ENCODE measurements around the gene SUCLA2. TPM values are rescaled to one million over a fixed set of nuclear protein-coding genes. Genes with fewer than 3 reads are reported as not detected.

SUCLA2 gene
- total and polyA plus RNA-seq, 2 of the 8 experiments (the other 6 are each of a cell fraction or from before 2014, with no cell fraction given): 23.5 to 78.8 TPM

GRCh38 chr13:48000559-48001113, 437 bp downstream of the SUCLA2 start:
- H3K9me3 ChIP-seq (ENCODE audit: insufficient read depth in 2 of 2, low read depth in 1 of 2, low read length in 1 of 2): no peaks in the 10 kb centered on the region
- H3K18ac ChIP-seq (ENCODE audit: extremely low read depth, low read length): peak overlapping the region; percentile 63
- H4K20me1 ChIP-seq (replicated peaks in 1 of 2; ENCODE audit: control insufficient read depth in 1 of 2, insufficient read depth in 2 of 2, low read length in 2 of 2): peaks cover 4% of the 10 kb centered on the region in 2 experiments
- H3K79me2 ChIP-seq (ENCODE audit: control insufficient read depth in 1 of 2, insufficient read depth in 2 of 2, low read length in 2 of 2): peaks cover 6 to 46% of the 10 kb centered on the region in 2 experiments
- peak overlapping the region; percentile 99 for H4K8ac ChIP-seq (ENCODE audit: extremely low read depth, insufficient read depth, low read length)
- no peak overlapping the region for H2AK5ac ChIP-seq (ENCODE audit: low read depth, low read length)
- peak overlapping the region; percentile 80 to 86 for H3K4me2 ChIP-seq (ENCODE audit: insufficient read depth in 1 of 2, low read depth in 2 of 2, low read length in 2 of 2)
- ChIA-PET POLR2A (ENCODE audit: partially characterized antibody) (interaction anchor here (0.7 to 6.0 kb wide), 8 partner anchors 11 to 202 kb away, joined by 3 to 43 read pairs (median 4); partner anchors contain the start of genes MED4 and NUDT15), CTCF (ENCODE audit: partially characterized antibody) (interaction anchor here (1.3 to 2.8 kb wide), 2 partner anchors 14 to 38 kb away, joined by 3 to 13 read pairs; partner anchors contain the start of gene NUDT15)
- H3K27ac ChIP-seq (ENCODE audit: low read depth, low read length): peak overlapping the region; percentile 71
- H4K5ac ChIP-seq (ENCODE audit: insufficient read length, low read depth, low read length): peak overlapping the region; percentile 73
- H2BK15ac ChIP-seq (ENCODE audit: low read length): no peak overlapping the region
- no peak overlapping the region for H2BK120ac ChIP-seq (replicated peaks; ENCODE audit: low read depth, low read length)
- H3K36me3 ChIP-seq (ENCODE audit: control insufficient read depth in 2 of 4, insufficient read depth in 4 of 4, low read length in 3 of 4): peaks cover 0 to 7% (median 1%) of the 10 kb centered on the region in 4 experiments; a peak in 2 of 8 replicates
- H2BK12ac ChIP-seq (ENCODE audit: low read depth, low read length): no peak overlapping the region
- H4K91ac ChIP-seq (replicated peaks; ENCODE audit: insufficient read length, low read length): no peak overlapping the region
- no peak overlapping the region for H3K23ac ChIP-seq (ENCODE audit: insufficient read length)
- peak overlapping the region; percentile 73 to 94 (median 93) for H3K9ac ChIP-seq (replicated peaks in 1 of 4; ENCODE audit: extremely low read depth in 1 of 4, low read depth in 3 of 4, low read length in 3 of 4)
- no peak overlapping the region for H3K14ac ChIP-seq (ENCODE audit: insufficient read length)
- TF ChIP-seq SIN3A (conservative IDR thresholded peaks at IDR 0.05 in 1 of 2, IDR thresholded peaks at IDR 0.05 in 1 of 2; ENCODE audit: low read depth in 1 of 2, low read length in 2 of 2): 0 out of 4 replicates have a peak, but pooled peaks of 1 of the 2 experiments have one; percentile 39
- peak; percentile 96 for TF ChIP-seq SAP30 (IDR thresholded peaks at IDR 0.05; ENCODE audit: insufficient read depth, insufficient replicate concordance, low read length)
- TF ChIP-seq TEAD4 (IDR thresholded peaks at IDR 0.05; ENCODE audit: low read depth, low read length): no peak
- no peak for TF ChIP-seq NRF1 (IDR thresholded peaks at IDR 0.05; ENCODE audit: low read depth, low read length)
- peak; percentile 74 for TF ChIP-seq KDM4A (IDR thresholded peaks at IDR 0.05; ENCODE audit: low read depth, low read length, severe bottlenecking)
- 2% methylated on average over 21 of the region's 25 CpGs; no CpG with 5 or more reads in 1 of the 2 experiments for WGBS, 2 experiments (ENCODE audit: extremely low coverage in 1 of 2, insufficient coverage in 1 of 2, insufficient read length in 1 of 2, insufficient replicate concordance in 2 of 2, low coverage in 1 of 2, low lambda C conversion rate in 2 of 2, missing lambda C conversion rate in 1 of 2)
- H3K4me1 ChIP-seq (replicated peaks in 1 of 4; ENCODE audit: control insufficient read depth in 3 of 4, insufficient read depth in 4 of 4, low read length in 3 of 4): peaks cover 0 to 4% (median 0%) of the 10 kb centered on the region in 4 experiments; a peak in 3 of 7 replicates
- H3K79me1 ChIP-seq (ENCODE audit: low read depth, low read length): no peaks in the 10 kb centered on the region; the same call in 1 of the 2 replicates
- peaks cover 4% of the 10 kb centered on the region for H3K23me2 ChIP-seq (ENCODE audit: low read depth, low read length)
- no peaks in the 10 kb centered on the region for H3K27me3 ChIP-seq (replicated peaks in 1 of 4; ENCODE audit: control insufficient read depth in 3 of 4, extremely low read depth in 1 of 4, insufficient read depth in 3 of 4, low read length in 3 of 4)
- FAIRE-seq: no peak
- peak overlapping the region; percentile 92 for H3K4ac ChIP-seq (replicated peaks; ENCODE audit: insufficient read length, low read depth, low read length)
- H3K56ac ChIP-seq (replicated peaks; ENCODE audit: insufficient read length, low read depth, low read length): peak overlapping the region; percentile 80
- peak overlapping the region; percentile 92 for H2BK5ac ChIP-seq (ENCODE audit: low read depth, low read length)
- H2AFZ ChIP-seq (ENCODE audit: low read length): peak overlapping the region; percentile 60; the same call in 1 of the 2 replicates
- no peak for DNase-seq (ENCODE audit: low read depth in 1 of 2, low spot score in 2 of 2)
- H2BK20ac ChIP-seq (ENCODE audit: low read length): no peak overlapping the region
- peak overlapping the region; percentile 95 to 97 (median 96) for H3K4me3 ChIP-seq (ENCODE audit: extremely low read depth in 1 of 4, insufficient read depth in 2 of 4, low read depth in 3 of 4, low read length in 4 of 4)
